HFFc6 (cell line): ENCODE results near the gene C1D. TPM values are rescaled to one million over a fixed set of nuclear protein-coding genes. Genes with fewer than 3 reads are reported as not detected.
A peak's percentile ranks its signal among the peaks of the same experiment; 100 is the strongest.

Experiments used
- DNase-seq: peaks from one replicate; pipeline ENCODE4 v3.0.0-alpha.2; 2018
- H3K27ac Mint-ChIP-seq: 2 replicates; pipeline ENCODE4 v1.8.0; 2020; ENCODE audit warnings: mild to moderate bottlenecking, mixed read lengths
- H3K27me3 Mint-ChIP-seq: 2 replicates; pipeline ENCODE4 v1.8.0; 2021; ENCODE audit warnings: mild to moderate bottlenecking, moderate library complexity, mixed read lengths; ENCODE audit not compliant: insufficient read depth
- H3K36me3 Mint-ChIP-seq: 2 replicates; pipeline ENCODE4 v1.8.0; 2021; ENCODE audit warnings: low read depth, mixed read lengths
- H3K4me1 Mint-ChIP-seq: 2 replicates; pipeline ENCODE4 v1.8.0; 2020; ENCODE audit warnings: low read depth, mixed read lengths
- H3K4me3 Mint-ChIP-seq: 2 replicates; pipeline ENCODE4 v1.8.0; 2020; ENCODE audit warnings: mild to moderate bottlenecking, moderate library complexity, mixed read lengths
- H3K9me3 Mint-ChIP-seq: 2 replicates; pipeline ENCODE4 v1.8.0; 2020; ENCODE audit warnings: mild to moderate bottlenecking, mixed read lengths
- CTCF ChIP-seq: fragments of 200-600 bp; sonication (generic); IDR thresholded peaks from 2 replicates; pipeline ENCODE4 v1.5.0; 2021; ENCODE audit warnings: antibody characterized with exemption, mild to moderate bottlenecking
- total RNA-seq, 6 experiments: library from RNA; stranded (reverse); fragmentation: NEBNext Ultra II Directional; extraction: Animal tissue kit (Norgen Biotek cat#: 25700); gene quantifications; 2 replicates in 1 of 6; 3 replicates in 5 of 6; pipeline ENCODE4 v1.2.3, GENCODE V29; 2021

The C1D gene
- total RNA-seq, 6 experiments from 2014 or later: 15.8 to 19.9 (median 18.1) TPM

GRCh38 chr2:68057658-68058396 is 5.0 kb downstream of the C1D start:
- Mint-ChIP-seq H3K4me1 (peaks cover 57% of the 10 kb centered on the region), H3K27me3 (no peaks in the 10 kb centered on the region; the same call in 1 of the 2 replicates), H3K9me3 (no peaks in the 10 kb centered on the region), H3K4me3 (no peak overlapping the region), H3K27ac (no peak overlapping the region), H3K36me3 (peaks cover 4% of the 10 kb centered on the region)
- no peak for DNase-seq
- peak; percentile 28 for TF ChIP-seq CTCF

- H3K4me1 Mint-ChIP-seq: peaks cover 62% of the 10 kb centered on the region
Observed at GRCh38 chr2:68052717-68053422, 9.9 kb downstream of the C1D start.

DNA sequence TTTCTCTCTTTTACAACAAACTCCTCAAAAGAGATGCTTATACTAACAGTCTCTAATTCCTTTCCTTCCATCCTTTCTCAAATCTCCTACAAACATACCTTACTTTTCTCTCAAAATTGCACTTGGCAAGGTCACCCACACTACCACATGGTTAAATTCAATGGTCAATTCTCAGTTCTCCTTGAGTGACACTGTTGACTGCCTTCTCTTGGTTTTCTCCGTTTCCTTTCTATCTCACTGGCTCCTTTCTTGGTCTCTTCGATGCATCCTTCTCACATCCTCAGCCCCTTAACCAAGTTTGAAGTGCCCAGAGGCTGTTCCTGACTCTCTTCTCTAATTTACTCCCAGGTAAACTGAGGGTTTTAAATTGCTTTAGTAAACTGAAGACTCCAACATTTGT is 12.5 kb downstream of the C1D start:
- H3K36me3 Mint-ChIP-seq: peaks cover 24% of the 10 kb centered on the region
- no peak overlapping the region for H3K27ac Mint-ChIP-seq
- no peak for TF ChIP-seq CTCF
- H3K4me3 Mint-ChIP-seq: no peak overlapping the region
- H3K9me3 Mint-ChIP-seq: no peaks in the 10 kb centered on the region
- peaks cover 2% of the 10 kb centered on the region for H3K27me3 Mint-ChIP-seq
- H3K4me1 Mint-ChIP-seq: peaks cover 81% of the 10 kb centered on the region
- DNase-seq: no peak

More at GRCh38 chr2:68052717-68053422, 9.9 kb downstream of the C1D start:
- Mint-ChIP-seq H3K4me3 (no peak overlapping the region), H3K9me3 (no peaks in the 10 kb centered on the region), H3K27ac (peak overlapping the region; percentile 27; the same call in 1 of the 2 replicates), H3K27me3 (peaks cover 2% of the 10 kb centered on the region), H3K36me3 (peaks cover 15% of the 10 kb centered on the region)
- no peak for TF ChIP-seq CTCF
- DNase-seq: no peak

- Mint-ChIP-seq H3K9me3 (no peaks in the 10 kb centered on the region), H3K4me3 (peak overlapping the region; percentile 48), H3K36me3 (peaks cover 31% of the 10 kb centered on the region), H3K27me3 (peaks cover 2% of the 10 kb centered on the region; the same call in 1 of the 2 replicates), H3K4me1 (peaks cover 88% of the 10 kb centered on the region), H3K27ac (peak overlapping the region; percentile 79)
- no peak for DNase-seq
- TF ChIP-seq CTCF: no peak
Observed at GRCh38 chr2:68046642-68047240, 16.1 kb downstream of the C1D start.

DNA sequence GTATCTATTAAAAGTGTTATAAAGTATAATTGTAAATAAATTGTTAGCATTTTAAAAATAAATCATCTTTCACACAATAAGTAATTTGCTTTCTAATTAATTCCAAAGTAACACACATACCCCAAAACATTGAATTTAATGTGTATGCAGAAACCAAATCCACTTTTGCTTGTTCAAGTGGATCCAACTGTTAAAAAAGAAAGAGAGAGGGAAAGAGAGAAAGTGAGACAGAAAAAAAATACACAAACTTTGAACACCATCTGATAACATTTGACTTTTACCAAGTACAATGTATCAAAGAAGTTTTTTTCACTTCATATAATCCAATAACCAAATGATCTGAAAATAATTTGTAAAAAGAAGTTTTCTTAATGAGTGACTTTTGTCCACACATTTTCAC is 16.6 kb downstream of the C1D start:
- no peaks in the 10 kb centered on the region for H3K9me3 Mint-ChIP-seq
- peaks cover 89% of the 10 kb centered on the region for H3K4me1 Mint-ChIP-seq
- no peaks in the 10 kb centered on the region for H3K27me3 Mint-ChIP-seq
- DNase-seq: no peak
- no peak for TF ChIP-seq CTCF
- H3K27ac Mint-ChIP-seq: peak overlapping the region; percentile 79
- H3K36me3 Mint-ChIP-seq: peaks cover 32% of the 10 kb centered on the region
- H3K4me3 Mint-ChIP-seq: peak overlapping the region; percentile 48; the same call in 1 of the 2 replicates
